GM18873 (cell line): ENCODE measurements around the gene NFATC3.

Experiments
- ATAC-seq: cut with Tn5 transposase; IDR thresholded peaks from one replicate; pipeline ENCODE4 v1.9.1; 2021; ENCODE audit warnings: mild to moderate bottlenecking, moderate library complexity, moderate number of reproducible peaks; ENCODE audit not compliant: unreplicated experiment, low FRiP score

NFATC3 gene

GRCh38 chr16:68264128-68265077 lies 179.2 kb downstream of the NFATC3 start, which contains the start of gene SLC7A6:
Gene SLC7A6, plus strand, starts transcription at chr16:68264526. Its CDS starts 10,201 bp downstream, at chr16:68274727.
- ATAC-seq: no peak

GRCh38 chr16:68265078-68265920 lies 180.1 kb downstream of the NFATC3 start:
- no peak for ATAC-seq

GRCh38 chr16:68267612-68268405 lies 182.6 kb downstream of the NFATC3 start:
- ATAC-seq: no peak

GRCh38 chr16:68269793-68270192 lies 184.6 kb downstream of the NFATC3 start:
- no peak for ATAC-seq

GRCh38 chr16:68270353-68270752 lies 185.2 kb downstream of the NFATC3 start:
- no peak for ATAC-seq

- no peak for ATAC-seq
Observed at GRCh38 chr16:68272507-68273209, 187.5 kb downstream of the NFATC3 start.

- ATAC-seq: no peak
Observed at GRCh38 chr16:68273459-68273858, 188.3 kb downstream of the NFATC3 start.

GRCh38 chr16:68273896-68274295 lies 188.7 kb downstream of the NFATC3 start:
- ATAC-seq: no peak

- ATAC-seq: no peak
Observed at GRCh38 chr16:68274441-68274840, 189.3 kb downstream of the NFATC3 start.

- no peak for ATAC-seq
Observed at GRCh38 chr16:68275611-68276191, 190.5 kb downstream of the NFATC3 start.

- ATAC-seq: no peak
Observed at GRCh38 chr16:68276223-68276622, 191.1 kb downstream of the NFATC3 start.
